Measurements from ENCODE around the gene DET1. TPM values are rescaled to one million over a fixed set of nuclear protein-coding genes. Genes with fewer than 3 reads are reported as not detected.
"Not testable (repeated sequence)": the region's sequence is repeated elsewhere in the genome, so short reads cannot be mapped to it uniquely, and the experiment has no call there.

The DET1 gene
- total RNA-seq, 1 donor from 2014 or later: 12.1 TPM

- DNase-seq: not testable (repeated sequence)
These were observed 6.1 kb downstream of the DET1 start for GRCh38 chr15:88540350-88540749.

- no peak for DNase-seq
These were observed 7.0 kb downstream of the DET1 start for GRCh38 chr15:88539441-88539840.

- no peak for DNase-seq
These were observed 7.5 kb downstream of the DET1 start for GRCh38 chr15:88538972-88539371.

- no peak for DNase-seq
These were observed 8.7 kb downstream of the DET1 start for GRCh38 chr15:88537591-88538317.

- no peak for DNase-seq
These were observed 10.7 kb downstream of the DET1 start for GRCh38 chr15:88535607-88536313.

- no peak for DNase-seq
These were observed 11.4 kb downstream of the DET1 start for GRCh38 chr15:88535100-88535499.

- no peak for DNase-seq
These were observed 13.1 kb downstream of the DET1 start for GRCh38 chr15:88533376-88533775.

GRCh38 chr15:88529021-88529630, 17.4 kb downstream of the DET1 start:
- no peak for DNase-seq

- no peak for DNase-seq
These were observed 20.1 kb downstream of the DET1 start for GRCh38 chr15:88526247-88526879.

- DNase-seq: no peak
These were observed 21.1 kb downstream of the DET1 start for GRCh38 chr15:88525418-88525817.

GRCh38 chr15:88524094-88524493, 22.4 kb downstream of the DET1 start:
- DNase-seq: not testable (repeated sequence)

GRCh38 chr15:88518903-88519302, 27.6 kb downstream of the DET1 start:
- no peak for DNase-seq

- DNase-seq: no peak
These were observed 33.3 kb downstream of the DET1 start for GRCh38 chr15:88513195-88513594.

GRCh38 chr15:88512601-88513000, 33.9 kb downstream of the DET1 start:
- no peak for DNase-seq

GRCh38 chr15:88512078-88512477, 34.4 kb downstream of the DET1 start:
- DNase-seq: no peak

GRCh38 chr15:88511161-88511560, 35.3 kb downstream of the DET1 start:
- no peak for DNase-seq

GRCh38 chr15:88509964-88510363, 36.5 kb downstream of the DET1 start:
- no peak for DNase-seq

GRCh38 chr15:88509321-88509720, 37.2 kb downstream of the DET1 start:
- DNase-seq: no peak

GRCh38 chr15:88506628-88507027, 39.9 kb downstream of the DET1 start:
- DNase-seq: no peak

- DNase-seq: no peak
These were observed 40.8 kb downstream of the DET1 start for GRCh38 chr15:88505721-88506120.

- no peak for DNase-seq
These were observed 42.0 kb downstream of the DET1 start for GRCh38 chr15:88504445-88504844.

GRCh38 chr15:88498996-88499395, 47.5 kb downstream of the DET1 start:
- peak; percentile 56 for DNase-seq

Measured in tongue (tissue), 2 donors.